Measurements from ENCODE around the gene CFAP73. TPM values are rescaled to one million over a fixed set of nuclear protein-coding genes. Genes with fewer than 3 reads are reported as not detected.

The CFAP73 gene
- total RNA-seq, 1 donor from 2014 or later: not detected

- no peak for DNase-seq (ENCODE audit: low read depth)
- H3K4me3 ChIP-seq (ENCODE audit: low read depth, low read length): no peak overlapping the region
- no peaks in the 10 kb centered on the region for H3K27me3 ChIP-seq (ENCODE audit: control insufficient read depth, insufficient read depth, low read length)
- peaks cover 56% of the 10 kb centered on the region for H3K36me3 ChIP-seq (ENCODE audit: control insufficient read depth, insufficient read depth, low read length)
- TF ChIP-seq CTCF (IDR thresholded peaks at IDR 0.05; ENCODE audit: insufficient read depth, low read length, severe bottlenecking): no peak
- FAIRE-seq: no peak
Measured at GRCh38 chr12:113173081-113173698, 23.7 kb downstream of the CFAP73 start.

GRCh38 chr12:113174461-113175384, 25.2 kb downstream of the CFAP73 start:
- TF ChIP-seq CTCF (IDR thresholded peaks at IDR 0.05; ENCODE audit: insufficient read depth, low read length, severe bottlenecking): peak; percentile 99
- peak; percentile 47 for DNase-seq (ENCODE audit: low read depth)
- H3K27me3 ChIP-seq (ENCODE audit: control insufficient read depth, insufficient read depth, low read length): no peaks in the 10 kb centered on the region
- FAIRE-seq: no peak
- H3K4me3 ChIP-seq (ENCODE audit: low read depth, low read length): no peak overlapping the region
- H3K36me3 ChIP-seq (ENCODE audit: control insufficient read depth, insufficient read depth, low read length): peaks cover 57% of the 10 kb centered on the region

- Histone ChIP-seq H3K27me3 (ENCODE audit: control insufficient read depth, insufficient read depth, low read length) (no peaks in the 10 kb centered on the region), H3K36me3 (ENCODE audit: control insufficient read depth, insufficient read depth, low read length) (peaks cover 44% of the 10 kb centered on the region), H3K4me3 (ENCODE audit: low read depth, low read length) (no peak overlapping the region)
- no peak for TF ChIP-seq CTCF (IDR thresholded peaks at IDR 0.05; ENCODE audit: insufficient read depth, low read length, severe bottlenecking)
- DNase-seq (ENCODE audit: low read depth): no peak
- no peak for FAIRE-seq
Measured at GRCh38 chr12:113179023-113179422, 29.5 kb downstream of the CFAP73 start.

GRCh38 chr12:113180333-113180732, 30.8 kb downstream of the CFAP73 start:
- Histone ChIP-seq H3K36me3 (ENCODE audit: control insufficient read depth, insufficient read depth, low read length) (peaks cover 38% of the 10 kb centered on the region), H3K27me3 (ENCODE audit: control insufficient read depth, insufficient read depth, low read length) (no peaks in the 10 kb centered on the region), H3K4me3 (ENCODE audit: low read depth, low read length) (no peak overlapping the region)
- no peak for TF ChIP-seq CTCF (IDR thresholded peaks at IDR 0.05; ENCODE audit: insufficient read depth, low read length, severe bottlenecking)
- no peak for DNase-seq (ENCODE audit: low read depth)
- FAIRE-seq: peak; percentile 18

DNA sequence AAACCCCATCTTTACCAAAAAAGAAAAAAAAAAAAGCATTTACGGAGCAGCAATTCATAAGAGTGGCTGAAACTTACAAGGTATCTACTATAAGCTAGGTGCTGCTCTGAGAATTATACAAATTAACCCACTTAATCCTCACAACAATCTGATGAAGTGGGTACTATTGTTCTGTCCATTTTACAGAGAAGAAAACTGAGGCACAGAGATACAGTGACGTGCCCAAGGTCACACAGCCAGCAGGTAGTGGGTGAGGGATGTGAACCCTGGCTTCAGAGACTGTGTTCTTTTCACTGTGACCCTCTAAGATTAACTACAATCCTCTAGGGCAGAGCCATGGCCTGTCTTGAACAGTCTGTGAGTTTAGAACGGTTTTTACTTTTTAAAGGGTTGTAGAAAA, 32.5 kb downstream of the CFAP73 start:
- TF ChIP-seq CTCF (IDR thresholded peaks at IDR 0.05; ENCODE audit: insufficient read depth, low read length, severe bottlenecking): no peak
- FAIRE-seq (no peak), DNase-seq (ENCODE audit: low read depth) (no peak)
- no peak overlapping the region for H3K4me3 ChIP-seq (ENCODE audit: low read depth, low read length)
- peaks cover 34% of the 10 kb centered on the region for H3K36me3 ChIP-seq (ENCODE audit: control insufficient read depth, insufficient read depth, low read length)
- H3K27me3 ChIP-seq (ENCODE audit: control insufficient read depth, insufficient read depth, low read length): no peaks in the 10 kb centered on the region

Measured in bronchial epithelial cell (primary cell).